ENCODE measurements around the gene TMEM171.

TMEM171 gene

GRCh38 chr5:73151766-73152410 lies 31.5 kb downstream of the TMEM171 start:
- no peak for DNase-seq (ENCODE audit: low spot score)

- DNase-seq (ENCODE audit: low spot score), result no peak
Measured at GRCh38 chr5:73152411-73153388, 32.3 kb downstream of the TMEM171 start.

GRCh38 chr5:73153513-73153912 lies 33.1 kb downstream of the TMEM171 start:
- no peak for DNase-seq (ENCODE audit: low spot score)

GRCh38 chr5:73154208-73155006 lies 34.0 kb downstream of the TMEM171 start:
- no peak for DNase-seq (ENCODE audit: low spot score)

DNA sequence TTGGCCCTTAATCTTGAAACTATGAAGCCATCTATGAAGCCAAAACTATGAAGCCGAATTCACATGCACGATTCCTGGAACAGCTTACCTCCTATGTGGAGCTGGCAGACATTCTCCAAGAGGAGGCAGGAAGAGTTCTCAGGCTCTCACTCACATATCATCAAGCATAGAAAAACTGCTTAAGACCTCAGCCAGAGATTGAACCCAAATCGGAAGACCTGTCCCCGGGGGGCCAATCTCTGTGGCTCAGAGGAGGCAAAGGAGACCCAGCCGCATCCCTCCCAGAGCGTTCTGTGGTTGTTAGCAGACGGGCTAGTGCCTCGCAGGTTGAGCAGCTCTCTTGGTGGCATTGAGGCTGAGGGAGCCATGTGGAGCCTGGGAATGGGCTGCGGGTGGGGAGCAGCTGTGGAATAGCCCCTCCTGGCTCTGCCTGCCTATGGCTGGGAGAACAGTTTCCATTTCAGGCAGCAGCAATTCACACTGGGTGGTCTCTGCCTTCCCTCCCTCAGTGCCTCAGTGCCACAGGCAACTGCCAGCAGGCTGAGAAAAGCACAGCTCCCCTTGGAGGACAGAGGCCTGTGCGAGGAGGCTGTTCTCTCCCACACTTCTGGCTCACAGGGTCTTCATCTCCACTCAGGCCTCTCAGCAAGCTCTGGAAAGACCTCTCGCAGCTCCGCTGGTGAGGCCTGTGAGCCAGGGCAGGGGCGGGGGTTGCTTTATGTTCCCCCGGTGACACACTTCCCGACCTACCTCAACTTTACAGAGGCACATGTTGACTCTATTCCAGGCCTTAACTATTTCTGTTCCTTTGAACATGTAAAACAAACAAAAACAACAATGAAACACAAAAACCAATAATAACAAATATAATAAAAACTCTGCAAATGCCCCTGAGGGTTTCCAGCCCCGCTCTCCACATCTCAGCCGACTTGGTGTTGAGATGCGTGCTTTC lies 35.2 kb downstream of the TMEM171 start:
- DNase-seq (ENCODE audit: low spot score), result no peak

- DNase-seq (ENCODE audit: low spot score), result no peak
Measured at GRCh38 chr5:73157414-73158303, 37.3 kb downstream of the TMEM171 start.

DNA sequence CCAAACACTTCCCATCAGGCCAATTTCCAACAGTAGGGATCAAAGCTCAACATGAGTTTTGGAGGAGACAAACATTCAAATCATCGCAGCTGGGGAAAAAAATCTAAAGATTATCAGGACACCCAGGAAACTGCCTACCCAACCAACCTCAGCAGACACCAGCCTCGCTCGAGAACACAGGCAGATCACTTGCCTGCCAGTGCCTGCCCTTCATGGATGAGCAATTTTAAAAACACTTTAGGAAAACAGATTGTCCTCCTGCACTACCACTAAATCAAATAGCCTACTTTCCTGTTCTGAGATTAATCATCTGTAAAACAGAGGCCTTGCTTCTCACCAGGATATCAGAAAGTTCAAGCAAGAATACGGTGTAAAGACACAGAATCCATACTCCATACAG lies 37.9 kb downstream of the TMEM171 start:
- DNase-seq (ENCODE audit: low spot score), result no peak

DNA sequence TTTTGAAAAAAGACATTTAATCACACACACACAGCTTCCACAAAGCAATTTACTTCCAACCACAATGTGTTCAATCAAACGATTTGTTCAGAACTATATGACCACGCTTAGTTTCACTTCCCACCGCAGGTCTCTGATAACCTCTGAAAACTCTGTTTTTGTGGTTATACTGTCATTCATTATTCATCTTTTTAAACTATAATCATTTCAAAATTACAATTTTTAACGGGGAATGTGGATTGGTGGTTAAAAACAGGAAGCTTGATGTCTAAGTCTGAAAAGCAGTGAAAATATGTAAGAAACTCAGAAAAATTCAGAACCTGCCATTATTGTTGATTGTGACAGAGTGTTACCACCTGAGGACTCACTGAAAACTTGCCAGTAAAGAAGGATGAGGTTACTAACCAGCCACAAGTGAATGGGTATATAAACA lies 39.9 kb downstream of the TMEM171 start:
- DNase-seq (ENCODE audit: low spot score), result peak; percentile 24

DNA sequence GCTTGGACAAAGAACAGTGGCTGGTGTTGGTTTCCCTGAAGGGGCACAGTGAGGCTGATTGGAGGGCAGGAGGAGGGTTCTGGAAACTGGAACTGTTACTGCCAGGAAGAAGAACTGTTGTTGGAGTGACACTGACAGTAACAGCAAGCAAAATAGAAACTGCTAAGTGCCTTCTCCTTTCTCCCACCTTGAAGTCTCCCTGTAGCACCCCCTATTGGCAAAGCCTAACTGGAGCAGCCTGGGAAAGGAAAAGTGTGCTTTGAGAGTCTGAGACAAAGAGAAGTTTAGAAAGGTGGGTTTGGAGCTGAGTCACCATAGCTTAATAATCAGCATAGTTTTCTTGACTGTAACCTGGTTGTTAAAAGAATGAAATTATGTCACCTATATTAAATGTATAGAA lies 50.1 kb downstream of the TMEM171 start:
- no peak for DNase-seq (ENCODE audit: low spot score)

GRCh38 chr5:73171495-73171894 lies 51.1 kb downstream of the TMEM171 start:
- DNase-seq (ENCODE audit: low spot score), result no peak

GRCh38 chr5:73172951-73173350 lies 52.6 kb downstream of the TMEM171 start, which contains the start of gene TMEM174:
Gene TMEM174 (plus strand): TSS chr5:73173193. CDS start chr5:73173244, 51 bp downstream.
- DNase-seq (ENCODE audit: low spot score), result no peak

GRCh38 chr5:73174100-73174815 lies 53.9 kb downstream of the TMEM171 start:
- no peak for DNase-seq (ENCODE audit: low spot score)

DNA sequence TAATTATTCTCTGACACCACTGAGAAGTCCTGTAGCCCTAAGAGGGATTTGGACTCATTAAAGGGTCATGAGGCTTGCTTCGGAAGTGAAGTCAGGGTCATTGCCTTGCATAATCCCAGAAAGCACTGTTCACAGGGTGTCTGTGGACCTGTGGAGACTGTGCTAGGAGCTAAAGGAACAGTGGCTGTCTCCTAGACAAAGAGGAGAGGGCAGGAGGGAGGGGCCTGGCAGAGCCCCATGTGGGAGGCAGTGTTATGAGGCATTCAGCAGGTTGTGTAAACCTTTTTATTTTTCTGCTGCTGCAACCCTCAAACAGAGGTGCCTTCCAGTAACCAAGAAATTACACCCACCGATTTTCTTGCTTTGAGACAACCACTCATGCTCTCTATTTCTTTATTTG lies 55.9 kb downstream of the TMEM171 start:
- DNase-seq (ENCODE audit: low spot score), result no peak

DNA sequence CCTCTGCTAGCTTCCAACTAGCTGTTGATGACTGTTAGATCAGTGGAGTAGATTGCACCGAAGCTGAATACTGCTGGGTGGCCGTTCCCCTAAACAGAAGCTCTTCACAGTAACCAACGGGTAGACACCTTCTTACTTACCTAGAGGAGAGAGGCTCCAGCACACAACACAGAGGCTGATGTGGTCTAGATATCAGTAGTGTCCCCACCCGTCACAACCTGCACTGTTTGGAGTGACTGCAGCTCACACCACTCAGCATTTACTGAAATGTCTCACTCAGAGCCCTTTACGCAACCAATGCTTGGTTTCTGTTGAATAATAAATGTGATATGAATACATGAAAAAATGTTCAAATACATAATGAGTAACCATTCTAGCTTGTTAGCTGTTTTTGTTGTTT lies 57.9 kb downstream of the TMEM171 start:
- no peak for DNase-seq (ENCODE audit: low spot score)

DNA sequence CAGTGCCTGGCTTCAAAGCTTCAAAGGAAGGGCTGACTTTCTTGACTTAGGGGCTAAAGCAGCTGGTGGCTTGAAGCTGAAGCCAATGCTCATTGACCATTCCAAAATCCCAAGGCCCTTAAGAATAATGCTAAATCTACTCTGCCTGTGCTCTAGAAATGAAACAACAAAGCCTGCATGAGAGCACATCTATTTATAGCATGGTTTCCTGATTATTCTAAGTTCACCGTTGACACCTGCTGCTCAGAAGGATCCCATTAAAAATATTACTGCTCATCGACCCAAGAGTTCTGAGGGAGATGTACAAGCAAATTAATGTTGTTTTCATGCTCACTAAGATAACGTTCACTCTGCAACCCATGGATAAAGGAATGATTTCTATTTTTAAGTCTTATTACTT lies 59.4 kb downstream of the TMEM171 start:
- DNase-seq (ENCODE audit: low spot score), result no peak

GRCh38 chr5:73180566-73180965 lies 60.2 kb downstream of the TMEM171 start:
- DNase-seq (ENCODE audit: low spot score), result no peak

All from CD4-positive, alpha-beta T cell treated with Interleukin-6 at 100 ng/mL for 8 hours (primary cell).